Measurements from ENCODE around the gene AGBL3.

The AGBL3 gene

DNA sequence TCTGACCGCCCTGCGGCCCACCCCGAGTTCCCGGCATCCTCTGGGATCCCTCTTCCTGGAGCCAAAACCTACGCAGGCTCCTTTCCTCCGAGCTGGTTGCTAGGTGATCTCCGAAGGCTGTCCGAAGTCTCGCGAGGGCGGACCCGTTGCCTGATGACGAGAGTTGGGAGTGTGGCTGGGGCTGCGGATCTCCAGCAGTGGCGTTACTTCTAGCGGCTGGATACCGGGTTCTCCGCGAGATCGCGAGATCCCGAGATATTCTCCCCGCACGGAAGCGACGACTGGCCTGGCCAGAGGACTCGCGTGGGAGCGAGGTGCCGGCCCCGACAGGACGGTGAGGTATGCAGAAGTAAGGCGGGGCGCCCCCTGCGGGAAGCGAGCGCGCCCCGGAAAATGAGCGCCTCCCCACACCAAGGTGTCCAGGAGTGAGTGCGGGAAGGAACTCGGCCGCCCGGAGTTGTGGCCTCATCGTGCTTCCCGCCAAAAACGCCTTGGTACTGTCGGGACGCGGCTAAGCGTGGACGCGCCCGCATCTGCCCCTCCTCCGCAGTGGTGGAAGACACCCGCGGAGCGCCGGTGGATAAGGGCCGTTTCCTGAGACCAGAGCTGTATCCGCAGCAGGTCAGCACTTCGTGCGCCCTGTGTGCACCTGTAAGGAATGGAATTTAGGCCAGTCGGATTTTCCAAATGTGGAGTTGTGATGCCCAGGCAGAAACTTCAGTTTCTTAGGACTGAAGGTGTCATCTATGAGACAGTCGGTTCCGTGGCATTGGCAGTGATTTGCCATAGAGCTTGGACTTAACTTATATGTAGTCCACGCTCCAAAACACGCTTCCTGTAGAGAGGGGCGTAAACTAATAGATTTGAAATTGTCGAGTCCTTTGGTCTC, at the start of gene AGBL3:
Gene AGBL3, plus strand, starts transcription at position 146 of the 889 bp plus-strand sequence. CDS start 1,426 bp downstream, outside the sequence.
- DNase-seq = peak; percentile 88

DNA sequence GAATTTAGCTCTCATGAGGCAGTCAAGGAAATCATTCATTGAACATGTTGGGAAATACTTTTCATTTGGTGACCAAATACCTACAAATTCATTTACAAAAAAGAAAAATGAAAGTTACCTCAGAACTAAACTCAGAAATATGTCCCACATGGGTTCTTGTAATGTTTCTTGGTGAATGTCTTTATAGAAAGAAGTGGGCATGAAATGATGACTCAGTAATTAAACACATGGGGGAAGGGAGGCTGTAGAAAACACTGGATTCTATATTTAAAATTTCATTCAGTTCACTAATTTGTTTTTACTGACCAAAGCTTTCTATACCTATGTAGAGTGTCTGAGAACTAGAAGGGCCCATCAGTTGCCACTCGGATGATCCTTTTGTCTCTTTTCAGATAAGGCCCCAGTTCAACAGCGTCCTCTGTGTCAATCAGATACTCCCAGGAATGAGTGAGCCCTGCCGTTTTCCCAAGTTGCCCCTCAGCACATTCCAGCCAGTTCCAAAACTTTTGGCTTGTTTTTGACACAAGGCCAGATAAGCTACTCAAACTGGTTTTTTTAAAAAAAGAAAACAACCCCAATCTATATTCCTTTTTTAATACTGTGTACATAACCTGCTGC, 49.3 kb upstream of the AGBL3 start:
- no peak for DNase-seq

DNA sequence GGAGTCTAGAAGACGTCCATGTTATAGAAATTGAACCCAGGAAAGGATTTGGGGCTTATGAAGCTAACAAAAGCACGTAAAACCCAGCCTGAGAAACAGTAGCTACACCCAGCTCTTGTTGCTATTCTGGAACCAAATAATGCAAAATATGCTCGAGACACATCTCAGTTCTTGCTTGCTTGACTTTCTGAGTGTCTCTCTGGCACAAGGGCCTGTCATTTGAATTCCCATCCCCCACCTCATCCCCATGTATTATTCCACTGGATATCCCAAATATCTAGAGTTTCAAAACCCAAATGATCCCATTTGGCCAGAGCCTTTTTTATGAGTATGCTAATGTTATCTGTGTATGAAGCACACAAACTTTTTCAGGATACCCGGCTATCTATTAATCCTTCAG, 48.2 kb upstream of the AGBL3 start:
- no peak for DNase-seq

DNA sequence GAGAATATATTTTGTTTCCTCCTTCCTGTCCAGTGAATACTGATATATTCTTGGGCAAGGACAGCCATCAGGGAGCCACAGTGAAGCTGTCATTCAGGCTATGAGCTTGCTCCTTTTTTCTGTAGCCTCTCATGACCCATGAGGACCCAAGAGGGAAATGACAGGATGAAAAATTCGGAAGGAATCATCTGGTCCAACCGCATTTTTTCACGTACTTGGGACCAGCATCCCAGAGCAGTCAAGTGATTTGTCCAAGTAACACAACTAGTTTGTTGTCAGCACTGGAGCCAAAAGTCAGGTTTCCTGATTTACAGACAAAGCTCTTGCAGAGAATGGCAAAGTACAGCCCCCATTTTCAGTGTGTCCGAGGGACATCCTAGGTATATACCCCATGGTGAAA, 47.2 kb upstream of the AGBL3 start:
- DNase-seq = no peak

DNA sequence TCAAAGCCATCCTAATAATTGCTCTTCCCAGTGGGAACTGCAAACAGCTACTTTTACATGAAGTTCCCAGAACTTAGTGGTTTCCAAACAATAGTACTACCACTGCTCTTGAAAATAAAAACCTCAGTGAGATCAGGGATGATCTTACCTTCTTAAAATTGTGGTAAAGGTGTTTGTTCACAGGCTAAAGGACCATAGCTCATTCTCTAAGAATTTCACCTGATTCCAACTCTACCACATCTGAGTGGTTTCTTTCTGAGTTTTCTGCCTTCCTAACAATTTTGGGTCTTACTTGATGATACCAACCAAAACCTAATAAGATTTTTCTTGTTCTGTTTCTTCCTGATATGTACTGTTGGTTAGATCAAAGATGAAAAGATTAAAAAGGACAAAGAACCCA, 45.6 kb upstream of the AGBL3 start:
- no peak for DNase-seq

DNA sequence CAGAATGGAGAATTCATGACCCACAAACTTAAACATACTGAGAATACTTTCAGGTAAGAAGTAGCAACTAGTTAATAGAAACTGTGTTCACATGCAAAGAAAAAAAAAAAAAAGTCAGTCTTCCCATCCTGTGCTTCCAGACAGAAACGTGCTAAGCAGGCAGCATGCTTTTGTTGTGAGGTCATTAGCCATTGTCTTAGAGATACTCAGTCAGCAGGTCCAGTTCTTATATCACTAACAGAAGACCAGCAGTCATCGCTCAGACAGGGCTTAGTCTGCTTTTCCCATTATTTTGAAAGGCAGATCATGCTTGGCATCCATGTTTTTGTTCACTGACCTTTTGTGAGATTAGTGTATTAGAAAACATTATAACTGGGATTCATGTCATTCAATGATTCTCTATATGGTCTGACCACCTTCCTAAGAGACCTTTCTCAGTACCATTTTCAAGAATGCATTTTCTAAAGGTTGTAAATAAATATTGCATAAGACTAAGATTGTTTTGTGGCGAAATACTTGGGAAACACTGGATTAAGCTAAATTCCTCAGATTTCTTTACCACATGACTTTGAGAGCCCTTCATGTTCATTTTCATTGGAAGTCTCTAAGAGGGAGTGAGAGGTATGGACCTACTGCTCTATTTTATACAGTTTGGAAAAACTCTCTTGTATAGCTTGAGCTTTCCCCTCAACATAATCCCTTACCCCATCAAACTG, 45.0 kb upstream of the AGBL3 start:
- DNase-seq = no peak

DNA sequence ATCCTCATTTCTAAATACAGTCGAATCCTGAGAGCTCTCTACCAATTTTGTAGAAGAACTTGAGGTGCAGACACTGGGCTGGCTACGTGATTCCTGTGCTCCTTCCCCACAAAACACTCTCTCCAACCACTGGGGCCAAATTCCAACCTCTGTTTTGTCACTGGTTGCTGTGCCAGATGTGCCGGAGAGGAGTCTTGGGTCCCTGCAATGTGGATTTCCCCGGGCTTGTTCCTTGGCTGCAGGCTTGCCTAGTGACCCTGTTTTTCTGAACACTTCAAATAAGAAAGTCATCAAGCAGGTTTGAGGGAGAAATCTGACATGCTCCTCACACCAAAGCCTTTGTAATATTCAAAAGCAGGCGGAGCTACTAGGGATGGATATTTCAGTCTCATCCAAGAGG, 44.4 kb upstream of the AGBL3 start:
- no peak for DNase-seq

DNA sequence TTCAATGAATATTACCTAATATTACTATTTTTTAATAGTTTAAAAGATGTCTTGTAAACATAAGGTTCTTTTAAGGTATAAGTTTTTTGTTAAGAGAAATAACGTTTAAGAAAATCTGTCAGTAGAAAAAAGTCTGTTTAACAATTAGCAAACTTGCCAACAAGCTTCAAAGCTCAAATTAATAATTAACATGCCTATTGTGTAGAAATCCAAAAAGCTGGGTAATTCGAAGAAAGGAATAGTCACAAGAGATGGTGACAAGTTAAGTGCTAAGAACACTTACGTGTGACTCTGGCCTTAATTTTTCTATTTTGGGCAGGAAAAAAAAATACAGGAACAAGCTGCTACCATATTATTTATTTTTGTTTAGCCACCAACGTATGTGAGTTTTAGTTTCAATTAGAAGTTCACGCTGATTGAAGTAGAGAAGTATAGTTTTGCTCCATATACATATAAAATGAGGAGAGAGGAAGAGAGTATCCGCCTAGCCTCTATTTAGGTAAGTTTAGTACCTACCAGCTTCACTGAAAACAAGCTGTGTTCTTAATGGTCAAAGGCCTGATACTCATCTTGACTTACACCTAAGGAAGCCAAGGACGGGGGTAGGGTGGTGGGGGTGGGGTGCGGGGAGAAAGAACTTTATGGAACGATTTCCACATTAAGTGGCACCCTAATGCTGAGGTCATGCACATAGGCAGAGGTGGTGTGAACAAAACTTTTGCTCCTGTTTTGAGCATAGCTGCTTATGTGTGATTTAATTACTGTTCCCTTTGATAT, 43.4 kb upstream of the AGBL3 start:
- no peak for DNase-seq

DNA sequence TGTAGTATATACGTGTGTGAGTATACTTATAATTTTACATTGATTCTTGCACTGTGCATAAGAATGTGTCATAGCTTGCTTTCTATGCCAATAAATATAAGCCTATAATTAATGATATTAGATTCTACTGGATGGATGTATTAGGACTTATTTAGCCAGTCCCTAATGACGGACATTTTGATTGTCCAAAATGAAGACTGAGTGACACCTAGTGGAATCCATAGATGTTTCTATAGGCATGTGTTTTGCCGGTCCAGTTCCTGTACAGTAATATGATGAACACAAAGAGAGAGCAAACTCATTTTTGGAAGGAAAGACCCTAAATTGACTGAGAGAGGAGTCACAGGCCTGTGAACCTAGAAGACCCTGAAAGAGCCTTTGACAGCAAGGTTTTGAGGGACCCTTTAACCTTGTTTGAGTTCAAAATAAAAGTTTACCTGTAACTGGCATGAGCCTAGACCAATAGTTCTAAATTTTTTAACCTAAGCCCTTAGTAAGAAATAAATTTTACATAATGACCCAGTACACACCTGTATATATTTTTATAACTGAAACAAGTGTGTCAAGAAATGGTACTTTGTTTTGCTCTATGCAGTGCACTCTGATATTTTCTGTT, 42.4 kb upstream of the AGBL3 start:
- no peak for DNase-seq

DNA sequence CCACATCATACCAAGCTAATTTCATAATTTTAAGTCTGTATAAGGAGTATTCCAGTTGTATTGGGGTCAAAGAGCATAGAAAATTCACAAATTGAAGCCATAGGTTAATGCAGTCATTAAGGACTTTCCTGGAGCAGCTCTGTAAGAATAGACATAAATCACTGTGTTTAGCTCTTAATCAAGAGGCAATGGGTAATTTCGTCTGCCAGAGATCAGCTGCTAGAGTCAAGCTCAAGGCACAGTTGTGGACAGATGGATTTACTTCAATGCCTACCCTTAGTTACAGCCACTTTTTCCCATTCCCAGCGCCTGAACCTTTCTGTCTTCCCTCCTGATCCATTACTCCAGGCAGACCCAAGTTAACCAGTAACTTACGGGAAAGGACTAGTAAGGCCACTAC, 40.6 kb upstream of the AGBL3 start:
- no peak for DNase-seq

DNA sequence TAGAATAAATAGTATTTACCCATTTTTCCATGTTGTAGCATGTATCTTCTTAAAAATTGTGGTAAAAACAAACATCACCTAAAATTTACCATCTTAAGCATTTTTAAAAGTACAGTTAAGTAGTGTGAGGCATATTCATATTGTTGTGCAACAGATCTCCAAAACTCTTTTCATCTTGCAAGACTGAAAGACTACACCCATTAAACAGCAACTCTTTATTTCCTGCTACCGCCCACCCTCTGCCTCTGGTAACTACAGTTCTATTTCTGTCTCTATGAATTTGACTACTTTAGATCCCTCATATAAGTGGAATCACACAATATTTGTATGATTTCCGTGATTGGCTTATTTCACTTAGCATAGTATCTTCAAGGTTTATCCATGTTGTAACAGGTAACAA, 40.0 kb upstream of the AGBL3 start:
- no peak for DNase-seq

DNA sequence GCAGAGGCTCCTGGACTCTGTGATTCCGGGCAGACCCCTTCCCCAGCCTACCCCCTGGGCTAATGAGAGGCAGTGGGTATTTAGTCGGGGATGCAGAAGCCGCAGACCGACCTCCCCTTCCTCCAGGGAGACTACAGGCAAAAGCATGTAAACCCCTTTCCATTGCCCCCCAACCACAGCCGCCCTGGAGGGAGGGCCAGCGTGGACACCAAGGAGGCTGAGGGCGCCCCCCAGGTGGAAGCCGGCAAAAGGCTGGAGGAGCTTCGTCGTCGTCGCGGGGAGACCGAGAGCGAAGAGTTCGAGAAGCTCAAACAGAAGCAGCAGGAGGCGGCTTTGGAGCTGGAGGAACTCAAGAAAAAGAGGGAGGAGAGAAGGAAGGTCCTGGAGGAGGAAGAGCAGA, 39.0 kb upstream of the AGBL3 start:
- DNase-seq = no peak

DNA sequence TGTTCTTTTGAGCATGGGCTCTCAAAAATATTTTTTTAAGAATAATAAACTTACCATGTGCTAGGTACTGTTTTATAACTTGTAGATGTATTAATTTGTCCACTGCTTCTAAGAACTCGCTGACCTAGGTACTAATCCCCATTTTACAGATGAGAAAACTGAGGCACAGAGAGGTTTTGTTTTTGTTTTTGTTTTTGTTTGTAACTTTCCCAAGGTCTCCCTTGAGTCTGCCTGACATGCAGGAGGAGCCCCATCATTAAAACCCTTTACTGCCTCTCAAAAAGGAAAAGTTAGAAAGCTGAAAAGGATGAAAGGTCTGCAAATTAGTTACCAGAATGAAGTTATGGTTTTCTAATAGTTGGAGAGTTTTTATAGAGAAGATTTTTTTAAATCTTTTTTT, 38.5 kb upstream of the AGBL3 start:
- no peak for DNase-seq

DNA sequence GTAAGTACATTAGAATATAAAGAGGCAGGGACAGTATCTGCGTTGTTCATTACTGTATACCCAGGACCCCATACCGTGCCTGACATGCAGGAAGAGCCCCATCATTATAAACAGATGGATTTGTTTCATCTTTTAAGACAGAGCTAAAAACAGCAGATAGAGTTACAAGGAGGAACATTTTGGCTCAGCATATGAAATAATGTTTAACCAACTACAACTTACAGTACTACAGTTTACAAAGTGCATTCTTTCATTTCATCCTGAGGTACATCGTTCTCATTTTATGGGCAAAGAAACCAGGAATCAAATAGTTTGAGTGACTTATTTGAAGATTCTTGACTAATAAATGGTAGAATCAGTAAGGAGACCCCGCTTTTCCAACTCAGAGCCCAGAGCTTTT, 38.1 kb upstream of the AGBL3 start:
- DNase-seq = no peak

DNA sequence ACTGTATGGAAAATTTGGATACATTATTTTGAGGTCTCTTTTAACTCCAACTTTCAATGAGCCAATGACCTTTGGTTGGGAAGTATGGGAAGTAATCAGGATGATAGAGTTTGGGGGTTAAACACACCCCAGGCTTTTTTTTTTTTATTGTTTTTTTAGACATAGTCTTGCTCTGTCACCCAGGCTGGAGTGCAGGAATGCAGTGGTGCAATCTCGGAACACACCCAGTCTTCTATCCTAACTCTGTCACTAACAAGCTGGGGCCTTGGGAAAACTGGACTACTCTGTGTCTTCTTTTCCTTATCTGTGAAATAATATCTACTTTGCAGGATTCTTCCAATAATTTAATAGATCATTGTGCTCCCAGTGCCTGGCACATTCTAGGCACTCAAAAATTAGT, 37.6 kb upstream of the AGBL3 start:
- DNase-seq = no peak

DNA sequence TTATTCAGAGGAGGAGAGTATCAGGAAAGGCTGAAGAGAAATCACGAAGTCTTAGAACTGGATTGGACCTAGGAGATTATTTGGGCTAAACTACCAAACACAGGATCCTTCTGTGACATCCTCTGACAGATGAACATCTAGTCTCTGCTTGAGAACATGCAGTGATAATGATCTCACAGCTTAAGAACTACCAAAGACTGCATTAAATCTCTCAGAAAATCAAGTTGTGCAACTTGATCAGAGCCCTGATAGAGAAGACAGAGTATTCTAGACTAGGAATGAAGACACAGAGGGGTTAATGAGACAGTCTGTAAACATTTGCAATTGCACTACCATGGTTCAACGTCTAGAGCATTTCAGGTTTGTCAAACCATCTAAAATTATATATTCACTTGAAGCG, 37.1 kb upstream of the AGBL3 start:
- no peak for DNase-seq

DNA sequence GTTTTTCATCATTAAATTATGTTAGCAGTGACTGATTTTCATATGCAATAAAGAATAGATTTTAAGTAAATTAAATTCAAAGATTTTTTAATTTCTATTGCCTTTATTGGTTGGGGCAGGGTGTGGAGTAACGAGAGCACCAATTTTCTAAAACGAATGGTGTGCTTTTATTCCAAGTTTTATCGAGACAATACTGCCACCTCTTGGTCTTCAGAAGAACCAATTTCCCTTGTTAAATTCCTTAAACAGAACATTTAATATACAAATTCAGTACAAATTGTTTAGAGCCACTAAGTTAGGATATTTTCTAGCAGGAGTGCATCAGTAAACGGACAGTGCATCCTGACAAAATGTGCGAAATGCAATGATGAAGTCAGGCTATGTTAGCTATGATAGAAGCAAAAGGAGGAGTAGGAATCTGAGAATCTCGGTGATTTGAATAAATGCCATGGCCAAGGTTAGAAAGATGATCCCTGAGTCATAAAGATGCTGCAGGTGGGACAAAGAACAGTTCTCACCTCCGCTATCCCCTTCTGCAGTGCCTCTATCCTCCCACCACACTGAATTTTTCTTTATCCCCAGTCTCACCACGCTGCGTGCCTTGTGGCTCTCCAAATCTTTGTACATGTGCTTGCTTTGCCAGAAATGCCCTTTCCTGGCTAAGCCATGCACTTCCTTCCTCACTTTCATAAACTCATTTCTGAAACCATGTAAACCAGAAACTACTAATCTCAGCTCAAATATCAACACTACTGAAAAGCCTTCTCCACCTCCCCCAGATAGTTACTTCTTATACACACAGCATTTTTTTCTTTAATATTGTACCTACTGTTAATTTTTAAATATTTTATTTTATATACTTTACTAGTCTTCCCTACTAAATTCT, 31.9 kb upstream of the AGBL3 start:
- peak; percentile 2 for DNase-seq

DNA sequence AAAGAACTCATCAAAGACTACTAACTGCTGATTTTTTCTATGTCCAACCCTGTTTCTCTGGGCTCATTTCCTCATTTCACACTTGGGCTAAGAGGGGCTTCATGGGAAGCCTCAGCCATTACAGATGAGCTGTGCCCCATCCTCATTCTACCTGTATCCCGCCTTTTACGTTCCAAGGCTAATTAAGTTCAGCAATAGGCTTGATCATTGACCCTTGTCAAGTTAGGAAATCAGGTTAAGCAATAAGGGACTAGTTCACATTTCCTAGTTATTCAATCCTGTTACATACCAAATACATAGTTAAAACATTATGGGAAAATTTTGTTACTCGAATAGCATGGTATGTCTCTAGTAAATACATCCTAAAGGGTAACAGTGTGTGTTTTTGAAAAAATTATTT, 29.3 kb upstream of the AGBL3 start:
- DNase-seq = no peak

DNA sequence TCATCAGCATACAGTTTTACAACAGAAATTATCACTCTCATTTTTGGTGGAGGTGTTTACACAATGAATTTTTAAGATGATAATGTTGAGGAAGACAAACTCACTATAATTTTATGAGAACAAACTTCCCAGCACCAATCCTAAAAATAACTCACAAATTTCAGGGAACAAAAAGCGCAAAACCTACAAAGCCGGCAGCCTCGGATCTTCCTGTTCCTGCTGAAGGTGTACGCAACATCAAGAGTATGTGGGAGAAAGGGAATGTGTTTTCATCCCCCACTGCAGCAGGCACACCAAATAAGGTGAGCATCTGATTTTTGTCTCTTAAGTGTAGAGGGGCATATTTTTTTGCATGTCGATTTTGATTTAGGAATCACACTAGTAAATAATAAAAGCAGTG, 26.5 kb upstream of the AGBL3 start:
- no peak for DNase-seq

DNA sequence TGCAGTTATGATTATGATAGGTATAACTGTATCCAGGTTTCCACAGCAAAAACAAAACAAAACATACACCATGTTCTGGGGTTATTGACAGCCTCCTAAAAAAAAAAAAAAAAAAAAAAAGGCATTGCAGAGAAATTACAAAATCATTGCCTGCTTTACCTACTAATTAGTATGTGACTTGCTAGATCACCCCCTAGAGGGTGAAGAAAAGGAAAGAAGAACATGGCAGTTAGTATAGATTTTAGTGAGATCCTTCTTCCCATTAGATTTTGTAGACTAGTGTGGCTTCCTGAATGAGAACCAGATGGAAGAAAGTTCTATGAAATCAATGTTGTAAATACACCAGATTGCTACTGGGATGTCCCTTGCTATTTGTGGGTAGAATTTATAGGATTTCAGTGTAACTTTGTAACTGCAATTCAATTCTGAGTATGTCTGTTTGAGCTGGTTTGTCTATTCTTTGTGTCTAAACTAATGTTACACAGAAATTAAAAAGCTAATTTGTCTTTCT, 24.0 kb upstream of the AGBL3 start:
- DNase-seq = no peak

DNA sequence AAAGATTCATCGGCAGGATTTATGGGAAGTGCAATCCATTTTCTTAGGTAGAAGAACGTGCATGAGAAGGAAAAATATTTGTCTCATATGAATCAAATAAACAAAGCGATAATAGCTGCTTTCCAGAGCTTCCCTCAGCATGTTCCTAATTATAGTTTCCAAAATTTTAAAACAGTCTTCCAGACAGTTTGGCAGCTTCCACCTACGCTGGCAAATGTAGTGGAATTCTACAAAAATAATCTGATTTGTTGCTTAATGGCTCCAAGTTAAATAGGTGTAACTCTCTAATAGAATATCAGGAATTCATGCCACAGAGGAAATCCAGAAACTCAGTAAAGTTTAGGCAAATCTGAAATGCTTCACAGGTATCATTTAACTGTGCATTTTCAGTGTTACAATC, 23.3 kb upstream of the AGBL3 start:
- no peak for DNase-seq

Data from NCI-H1436 (cell line).